GM20000 (cell line): Measurements from ENCODE around the gene GRIK4.
A peak's percentile ranks its signal among the peaks of the same experiment; 100 is the strongest.

Source experiments
- DNase-seq: peaks from one replicate; pipeline ENCODE4 v3.0.0; 2012; ENCODE audit warnings: low spot score
- TF ChIP-seq, protein P1 (sequence below): IDR thresholded peaks from 2 replicates; pipeline ENCODE4 v1.5.1; 2012; ENCODE audit warnings: mild to moderate bottlenecking, control low read depth; ENCODE audit errors: extremely low read depth, missing control alignments

The GRIK4 gene

DNA sequence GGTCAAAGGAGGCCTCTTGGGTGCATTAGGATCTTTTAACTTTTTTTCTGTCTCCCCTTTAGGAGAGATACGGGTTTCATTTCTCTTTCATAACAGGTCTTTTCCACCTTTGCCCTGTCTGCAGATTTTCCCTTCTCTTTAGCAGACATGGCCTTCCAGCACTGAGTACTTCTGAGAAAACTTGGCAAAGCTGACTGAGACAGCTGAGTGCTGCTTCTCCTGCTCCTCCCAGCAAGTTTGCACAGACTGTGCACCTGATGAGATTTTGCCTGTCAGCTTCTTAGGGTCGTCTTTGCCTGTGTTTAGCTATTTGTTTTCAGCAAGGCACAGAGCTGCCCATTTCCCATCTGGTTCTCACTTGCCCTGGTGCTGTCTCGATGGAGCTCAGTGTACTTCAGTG lies 424.8 kb downstream of the GRIK4 start:
- TF ChIP-seq, protein P1, sequence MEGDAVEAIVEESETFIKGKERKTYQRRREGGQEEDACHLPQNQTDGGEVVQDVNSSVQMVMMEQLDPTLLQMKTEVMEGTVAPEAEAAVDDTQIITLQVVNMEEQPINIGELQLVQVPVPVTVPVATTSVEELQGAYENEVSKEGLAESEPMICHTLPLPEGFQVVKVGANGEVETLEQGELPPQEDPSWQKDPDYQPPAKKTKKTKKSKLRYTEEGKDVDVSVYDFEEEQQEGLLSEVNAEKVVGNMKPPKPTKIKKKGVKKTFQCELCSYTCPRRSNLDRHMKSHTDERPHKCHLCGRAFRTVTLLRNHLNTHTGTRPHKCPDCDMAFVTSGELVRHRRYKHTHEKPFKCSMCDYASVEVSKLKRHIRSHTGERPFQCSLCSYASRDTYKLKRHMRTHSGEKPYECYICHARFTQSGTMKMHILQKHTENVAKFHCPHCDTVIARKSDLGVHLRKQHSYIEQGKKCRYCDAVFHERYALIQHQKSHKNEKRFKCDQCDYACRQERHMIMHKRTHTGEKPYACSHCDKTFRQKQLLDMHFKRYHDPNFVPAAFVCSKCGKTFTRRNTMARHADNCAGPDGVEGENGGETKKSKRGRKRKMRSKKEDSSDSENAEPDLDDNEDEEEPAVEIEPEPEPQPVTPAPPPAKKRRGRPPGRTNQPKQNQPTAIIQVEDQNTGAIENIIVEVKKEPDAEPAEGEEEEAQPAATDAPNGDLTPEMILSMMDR: no peak
- DNase-seq: no peak

DNA sequence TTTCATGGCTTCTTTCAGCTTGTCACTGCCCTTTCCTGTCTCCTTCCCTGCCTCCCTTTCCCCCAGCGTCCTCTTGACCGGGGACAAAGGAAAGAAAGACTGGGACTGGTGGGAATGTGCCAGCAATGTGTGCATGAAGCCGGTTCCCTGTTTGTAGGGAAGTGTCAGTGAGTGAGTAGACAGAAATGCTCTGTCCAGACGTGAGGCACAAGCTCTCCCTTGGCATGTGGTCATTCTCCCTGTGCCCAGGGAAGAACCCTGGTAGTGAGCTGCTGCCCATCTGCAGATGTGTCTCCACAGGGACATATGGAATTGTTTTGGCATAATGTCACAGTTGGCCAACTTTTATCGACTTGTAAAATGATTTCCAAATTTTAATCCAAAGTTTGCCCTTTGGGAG lies 426.0 kb downstream of the GRIK4 start:
- DNase-seq: no peak

DNA sequence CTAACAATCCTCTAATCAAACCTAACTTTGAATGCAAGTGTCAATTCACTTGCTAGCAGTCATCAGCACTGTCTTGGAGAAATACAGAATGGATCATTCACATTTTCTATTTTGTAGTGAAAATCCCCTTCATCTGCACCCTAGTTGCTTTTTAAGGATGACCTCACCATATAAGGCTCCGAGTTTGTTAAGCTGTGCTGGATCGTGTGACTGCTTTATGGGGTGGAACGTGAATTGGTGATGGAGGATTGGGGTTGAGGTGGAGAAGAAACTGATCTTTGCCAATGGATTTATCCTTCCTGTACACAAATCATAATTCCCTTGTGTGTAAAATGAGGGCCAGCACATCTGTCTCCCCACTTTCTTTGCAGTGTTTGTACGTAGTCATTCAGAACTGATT lies 426.7 kb downstream of the GRIK4 start:
- TF ChIP-seq, protein P1: no peak
- no peak for DNase-seq

More for the DNA sequence above, 426.0 kb downstream of the GRIK4 start:
- TF ChIP-seq, protein P1: no peak

DNA sequence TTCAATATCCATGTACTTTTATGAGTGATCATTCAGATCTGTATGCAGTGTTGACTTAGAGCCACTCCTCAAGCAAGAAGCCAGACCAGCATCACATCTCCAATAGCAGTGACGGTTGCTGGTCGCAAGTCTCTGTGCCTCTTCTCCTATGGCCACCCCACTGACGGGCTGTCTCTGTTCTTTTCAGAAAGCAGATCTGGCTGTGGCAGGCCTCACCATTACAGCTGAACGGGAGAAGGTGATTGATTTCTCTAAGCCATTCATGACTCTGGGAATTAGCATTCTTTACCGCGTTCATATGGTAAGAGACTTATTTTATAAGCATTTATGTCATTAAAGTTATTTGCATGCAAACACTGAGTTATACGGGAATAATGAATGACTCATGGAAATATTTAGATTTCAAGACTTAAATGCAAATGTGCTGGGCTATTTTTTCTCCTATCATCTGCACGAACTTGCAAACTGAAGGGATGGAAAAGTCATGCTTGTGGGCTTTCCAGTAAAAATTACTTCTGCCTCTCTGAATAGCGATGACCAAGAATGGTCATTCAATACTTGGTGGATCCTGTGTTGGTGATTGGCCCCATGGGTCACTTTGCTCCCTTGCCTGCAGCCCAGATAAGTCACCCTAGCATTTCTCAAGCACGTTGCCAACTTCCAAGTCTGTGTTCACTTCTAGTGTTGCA lies 428.8 kb downstream of the GRIK4 start:
- TF ChIP-seq, protein P1: no peak
- no peak for DNase-seq

DNA sequence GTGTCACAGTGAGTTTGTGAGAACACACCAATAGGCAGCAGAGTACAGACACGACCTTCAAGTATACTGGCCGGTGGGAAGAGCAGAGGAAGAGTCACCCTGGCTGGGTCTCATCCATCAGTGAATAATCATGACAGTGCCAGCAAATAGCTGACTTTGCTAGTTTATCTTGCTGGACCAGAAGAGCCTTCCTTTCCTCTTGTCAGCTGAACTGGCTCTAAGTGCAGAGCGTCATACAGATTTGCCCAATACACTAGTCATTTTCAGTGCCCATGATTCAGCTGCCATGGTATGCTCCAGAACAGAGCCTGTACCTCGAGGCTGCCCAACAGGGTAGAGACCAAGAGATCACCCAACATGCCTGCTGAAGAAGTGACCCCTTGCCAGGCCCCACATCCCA lies 429.5 kb downstream of the GRIK4 start:
- DNase-seq: no peak
- TF ChIP-seq, protein P1: no peak

DNA sequence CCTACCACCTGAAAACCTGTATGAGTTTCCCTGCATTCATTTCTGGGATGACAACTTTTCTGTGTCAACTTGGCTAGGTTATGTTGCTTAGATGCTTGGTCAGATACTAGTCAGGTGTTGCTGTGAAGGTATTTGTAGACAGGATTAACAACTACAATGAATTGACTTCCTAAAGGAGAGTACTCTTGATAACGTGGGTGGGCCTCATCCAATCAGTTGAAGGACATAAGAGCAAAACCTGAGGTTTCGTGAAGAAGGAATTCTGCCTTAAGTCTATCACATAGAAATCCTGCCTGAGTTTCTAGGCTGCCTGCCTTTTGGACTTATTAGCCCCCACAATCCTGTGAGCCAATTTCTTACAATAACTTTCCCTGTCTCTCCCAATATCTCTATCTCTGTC lies 431.2 kb downstream of the GRIK4 start:
- TF ChIP-seq, protein P1: no peak
- DNase-seq: no peak

DNA sequence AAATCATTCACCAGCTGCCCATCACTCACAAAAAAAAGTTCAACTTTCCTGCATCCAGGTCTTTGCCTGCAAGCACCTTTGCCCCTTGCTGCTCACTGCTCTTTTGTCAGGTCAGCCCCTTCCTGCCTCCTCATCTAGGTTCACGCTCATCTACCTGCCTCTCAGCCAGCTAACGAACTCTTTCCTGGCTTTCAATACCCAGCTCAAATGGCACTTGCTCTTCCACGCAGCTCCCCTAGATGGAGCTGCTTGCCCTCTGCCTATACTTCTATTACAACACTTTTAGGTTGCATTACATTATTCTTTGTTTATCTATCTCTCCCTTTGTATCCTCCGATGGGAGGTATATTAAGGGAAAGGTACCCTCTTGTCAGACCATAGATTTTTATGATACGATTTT lies 433.5 kb downstream of the GRIK4 start:
- no peak for DNase-seq

More for the DNA sequence above, 433.5 kb downstream of the GRIK4 start:
- TF ChIP-seq, protein P1: peak; percentile 18
